GM12875 (cell line): Measurements from ENCODE around the gene PIK3R1.

Experiments
- H3K4me3 ChIP-seq: one replicate; pipeline ENCODE4 v1.5.1; 2011; ENCODE audit warnings: low read depth, low read length, control low read depth
- TF ChIP-seq, protein P1 (sequence below): IDR thresholded peaks from 2 replicates; pipeline ENCODE4 v1.5.1; 2011; ENCODE audit warnings: low read depth, mild to moderate bottlenecking, control low read depth, inconsistent platforms, low read length, moderate library complexity, borderline replicate concordance; ENCODE audit not compliant: insufficient read depth

Gene PIK3R1

DNA sequence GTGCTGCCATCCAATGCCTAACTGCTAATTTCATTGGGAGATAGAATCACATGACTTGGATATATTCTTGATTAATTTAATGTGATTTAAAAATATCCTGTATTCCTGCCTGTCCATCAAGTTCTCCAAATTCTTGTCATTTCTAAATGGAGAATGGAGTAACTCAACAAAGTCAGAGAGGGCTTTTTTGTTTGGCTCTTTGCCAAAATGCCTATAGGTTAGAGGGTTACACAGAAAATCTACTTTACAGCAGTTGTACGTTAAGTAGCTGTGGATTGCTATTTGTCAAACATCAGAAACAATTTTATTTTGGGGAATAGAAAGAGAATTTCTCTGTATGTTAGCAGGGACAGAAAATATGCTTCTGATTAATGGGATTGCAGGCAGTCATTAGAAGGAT, 5.9 kb downstream of the PIK3R1 start:
- TF ChIP-seq, protein P1, sequence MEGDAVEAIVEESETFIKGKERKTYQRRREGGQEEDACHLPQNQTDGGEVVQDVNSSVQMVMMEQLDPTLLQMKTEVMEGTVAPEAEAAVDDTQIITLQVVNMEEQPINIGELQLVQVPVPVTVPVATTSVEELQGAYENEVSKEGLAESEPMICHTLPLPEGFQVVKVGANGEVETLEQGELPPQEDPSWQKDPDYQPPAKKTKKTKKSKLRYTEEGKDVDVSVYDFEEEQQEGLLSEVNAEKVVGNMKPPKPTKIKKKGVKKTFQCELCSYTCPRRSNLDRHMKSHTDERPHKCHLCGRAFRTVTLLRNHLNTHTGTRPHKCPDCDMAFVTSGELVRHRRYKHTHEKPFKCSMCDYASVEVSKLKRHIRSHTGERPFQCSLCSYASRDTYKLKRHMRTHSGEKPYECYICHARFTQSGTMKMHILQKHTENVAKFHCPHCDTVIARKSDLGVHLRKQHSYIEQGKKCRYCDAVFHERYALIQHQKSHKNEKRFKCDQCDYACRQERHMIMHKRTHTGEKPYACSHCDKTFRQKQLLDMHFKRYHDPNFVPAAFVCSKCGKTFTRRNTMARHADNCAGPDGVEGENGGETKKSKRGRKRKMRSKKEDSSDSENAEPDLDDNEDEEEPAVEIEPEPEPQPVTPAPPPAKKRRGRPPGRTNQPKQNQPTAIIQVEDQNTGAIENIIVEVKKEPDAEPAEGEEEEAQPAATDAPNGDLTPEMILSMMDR, result no peak
- H3K4me3 ChIP-seq, result no peak overlapping the region

DNA sequence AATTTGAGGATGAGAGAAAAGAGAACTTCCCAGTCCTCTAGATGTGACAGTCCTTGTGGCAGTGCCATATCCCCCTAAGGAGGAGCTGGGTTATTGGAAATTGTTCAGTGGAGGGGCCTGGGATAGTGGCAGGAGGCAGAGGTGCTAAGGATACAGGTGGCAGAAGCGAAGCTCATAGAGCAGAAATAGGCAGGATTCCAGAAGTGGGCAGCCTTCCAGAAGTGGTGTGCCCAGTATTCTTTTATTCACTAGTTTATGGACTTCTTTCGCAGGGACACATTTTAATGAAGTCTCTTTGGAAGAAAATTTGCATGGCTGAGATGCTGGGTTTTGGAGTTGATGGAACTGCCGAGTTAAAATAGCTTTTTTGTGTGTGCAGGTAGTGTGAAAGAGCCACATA, 6.8 kb downstream of the PIK3R1 start:
- H3K4me3 ChIP-seq, result no peak overlapping the region
- TF ChIP-seq, protein P1, result no peak

DNA sequence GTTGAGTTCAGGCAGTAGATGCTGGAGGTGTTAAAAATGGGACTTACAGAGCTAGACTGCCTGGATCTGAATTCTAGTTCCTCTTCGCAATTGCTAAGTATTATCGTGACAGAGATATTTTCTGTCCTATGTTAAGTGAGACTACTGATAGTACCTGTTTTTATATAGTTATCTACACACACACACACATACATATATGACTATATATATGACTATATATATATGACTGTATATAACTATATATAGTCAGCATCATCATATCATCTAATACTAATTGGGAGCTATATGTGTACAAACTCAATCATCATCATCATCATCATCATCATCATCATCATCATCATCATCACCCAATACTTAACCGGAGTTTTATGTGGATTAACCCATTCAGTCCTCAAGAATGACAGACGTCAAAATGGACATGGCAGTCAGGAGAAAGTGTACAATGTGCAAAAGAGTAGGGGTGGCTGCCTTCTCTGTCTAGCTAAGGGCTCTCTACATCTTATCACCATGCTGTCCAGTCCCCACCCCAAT, 7.3 kb downstream of the PIK3R1 start:
- TF ChIP-seq, protein P1, result no peak
- no peak overlapping the region for H3K4me3 ChIP-seq

DNA sequence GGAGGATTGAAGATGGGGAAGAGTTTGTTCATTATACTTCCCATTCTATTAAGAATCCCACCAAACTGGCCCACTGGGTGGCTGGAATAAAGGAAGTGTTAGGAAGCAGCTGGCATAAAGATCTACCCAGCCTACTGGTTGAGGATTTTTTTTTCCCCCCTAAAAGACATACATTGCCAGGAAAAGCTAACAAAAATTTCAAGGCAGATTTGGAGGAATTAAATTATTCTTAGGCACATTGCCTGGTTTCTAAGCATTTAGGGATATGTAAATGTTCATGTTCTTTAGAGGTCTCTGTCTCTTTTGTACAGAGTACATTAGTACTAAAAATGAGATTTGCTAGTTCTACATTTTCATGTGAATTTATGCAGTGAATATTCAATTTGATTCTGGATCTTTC, 8.3 kb downstream of the PIK3R1 start:
- TF ChIP-seq, protein P1, result no peak
- no peak overlapping the region for H3K4me3 ChIP-seq

DNA sequence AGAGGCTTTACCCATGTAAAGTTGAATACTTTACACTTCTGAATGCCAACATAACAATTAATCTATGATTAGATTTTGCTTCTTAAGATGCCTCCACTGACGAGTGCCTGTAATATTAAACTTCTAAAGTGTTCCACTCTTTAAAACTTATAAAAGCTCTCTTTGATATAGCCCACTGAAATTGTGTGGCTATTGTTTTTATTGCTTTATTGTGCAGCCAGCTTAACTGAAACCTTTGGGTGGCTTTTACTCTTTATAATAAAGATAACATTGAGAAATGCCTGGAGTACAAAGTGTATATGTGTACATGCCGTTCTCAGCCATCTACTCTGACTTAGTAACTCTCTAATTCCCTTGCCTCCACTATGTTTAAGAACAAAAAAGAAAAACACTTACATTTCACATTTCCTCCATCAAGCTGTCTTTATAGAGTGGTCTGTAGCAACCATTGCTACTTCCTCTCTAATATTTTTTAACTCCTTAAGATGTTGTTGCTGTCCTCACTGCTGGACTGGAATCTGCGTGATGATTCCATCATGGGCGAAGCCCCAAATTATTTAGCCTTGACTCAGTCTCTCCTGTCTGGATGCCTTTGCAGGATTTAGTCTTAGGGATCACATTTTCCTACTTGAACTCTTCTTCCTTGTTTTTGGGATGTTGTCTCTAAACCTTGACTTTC, 9.1 kb downstream of the PIK3R1 start:
- H3K4me3 ChIP-seq, result no peak overlapping the region
- TF ChIP-seq, protein P1, result no peak

DNA sequence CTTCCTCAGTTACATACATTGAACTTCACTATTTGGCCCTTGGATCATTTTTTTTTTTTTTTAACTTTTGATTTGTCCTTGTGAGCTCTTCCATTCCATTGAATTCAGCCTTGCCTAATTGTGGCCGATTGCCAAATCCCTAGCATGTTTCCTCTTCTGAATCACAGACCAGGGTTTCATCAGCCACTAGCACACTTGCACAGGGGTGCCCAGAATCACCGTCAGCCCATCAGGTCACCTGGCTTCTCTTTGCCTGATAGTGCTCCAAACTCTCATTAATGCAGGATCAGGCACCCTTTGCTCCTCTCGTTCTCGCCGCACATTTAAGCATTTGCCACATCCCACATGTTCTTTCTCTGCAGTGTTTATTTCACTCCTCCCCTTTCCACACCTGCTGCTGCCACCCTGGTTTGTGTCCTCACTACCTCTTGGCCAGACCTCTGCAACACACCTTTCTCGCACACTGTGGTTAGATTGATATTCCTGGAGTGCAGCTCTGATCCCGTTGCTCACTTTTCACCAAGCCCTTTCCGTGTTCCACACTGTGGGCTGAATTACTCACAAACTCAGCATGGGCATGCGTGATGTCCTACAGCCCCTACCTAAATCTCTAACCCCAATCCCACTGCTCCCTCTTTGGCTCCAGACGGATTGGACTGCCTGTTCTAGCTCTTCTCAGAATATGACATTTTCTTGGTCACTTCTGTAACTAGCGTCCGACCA, 9.8 kb downstream of the PIK3R1 start:
- no peak overlapping the region for H3K4me3 ChIP-seq
- TF ChIP-seq, protein P1, result no peak
